HG03196 (cell line): ENCODE data around the gene PJA1.

Source experiments
- ATAC-seq: cut with Tn5 transposase; IDR thresholded peaks from one replicate; pipeline ENCODE4 v1.9.1; 2021; ENCODE audit not compliant: unreplicated experiment

Gene PJA1

DNA sequence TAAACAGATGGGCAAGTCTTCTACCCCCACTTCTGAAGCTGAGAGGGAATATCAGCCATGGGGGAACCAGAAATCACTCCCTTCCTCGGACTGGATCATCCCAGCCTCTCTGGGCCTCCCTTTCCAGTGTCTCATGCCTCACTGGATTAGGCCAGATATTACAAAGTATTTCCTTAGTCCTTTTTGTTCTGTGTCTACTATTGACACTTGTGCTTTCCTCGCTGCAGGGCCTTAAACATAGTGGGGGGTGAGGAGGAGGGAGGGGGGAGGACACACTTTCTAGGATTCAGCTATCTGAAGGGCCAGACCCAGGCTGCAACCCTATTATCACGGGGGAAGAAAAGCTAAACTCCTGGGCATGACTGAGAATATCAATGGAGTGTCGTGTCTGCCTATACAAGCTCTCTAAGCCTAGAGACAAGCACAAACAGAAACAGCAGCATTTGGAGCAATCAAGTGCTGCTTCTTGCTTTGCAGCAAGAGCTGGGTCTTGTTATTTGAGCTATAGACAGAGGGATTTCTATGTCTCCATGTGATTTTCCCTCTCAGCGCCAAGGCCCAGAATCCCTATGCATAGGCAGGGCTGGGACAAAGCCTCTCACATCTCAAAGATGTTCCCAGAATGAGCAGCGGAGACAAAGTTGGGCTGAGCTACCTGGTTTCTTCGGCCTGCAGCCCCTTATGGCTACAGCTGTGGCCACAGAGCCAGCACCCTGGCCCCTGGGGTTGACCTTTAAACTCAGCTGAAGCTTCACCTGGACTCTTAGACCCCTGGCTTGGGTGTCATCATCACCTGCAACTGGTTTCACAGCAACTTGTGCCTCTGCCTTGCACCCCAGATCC is 20.2 kb downstream of the PJA1 start:
- no peak for ATAC-seq

- ATAC-seq: no peak
Observed at GRCh38 chrX:69143530-69143929, 21.7 kb downstream of the PJA1 start.

DNA sequence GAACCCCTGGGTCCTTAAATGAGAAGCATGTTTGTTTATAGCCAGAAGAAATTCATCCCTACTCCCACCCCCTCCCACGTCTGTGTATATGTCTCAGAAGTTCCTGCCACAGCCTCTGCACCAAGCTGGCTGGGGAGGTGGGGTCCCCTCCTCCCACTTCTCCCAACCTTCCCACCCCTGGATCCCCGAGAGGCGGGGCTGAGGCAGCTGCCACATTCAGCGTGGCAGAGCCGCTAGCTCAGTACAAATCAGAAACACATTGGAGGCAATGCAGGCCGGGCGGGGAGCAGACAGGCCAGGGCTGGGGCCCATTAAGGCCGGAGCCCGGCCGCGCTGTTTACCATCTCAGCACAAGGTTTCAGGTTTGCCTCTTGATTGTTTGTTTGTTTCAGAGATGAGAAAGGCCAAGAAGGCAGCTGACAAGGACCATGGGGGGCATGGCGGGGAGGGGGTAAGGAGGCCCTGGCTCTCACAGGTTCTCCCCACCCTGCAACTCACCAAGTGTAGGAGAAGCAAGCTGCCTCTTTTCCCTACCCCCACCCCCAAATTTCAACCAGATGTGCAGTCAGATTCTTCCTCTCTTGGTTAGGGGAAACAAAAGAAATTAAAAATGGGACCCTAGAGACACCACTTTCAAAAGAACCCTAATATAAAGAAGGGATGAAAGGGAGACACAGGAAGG is 22.3 kb downstream of the PJA1 start:
- no peak for ATAC-seq

DNA sequence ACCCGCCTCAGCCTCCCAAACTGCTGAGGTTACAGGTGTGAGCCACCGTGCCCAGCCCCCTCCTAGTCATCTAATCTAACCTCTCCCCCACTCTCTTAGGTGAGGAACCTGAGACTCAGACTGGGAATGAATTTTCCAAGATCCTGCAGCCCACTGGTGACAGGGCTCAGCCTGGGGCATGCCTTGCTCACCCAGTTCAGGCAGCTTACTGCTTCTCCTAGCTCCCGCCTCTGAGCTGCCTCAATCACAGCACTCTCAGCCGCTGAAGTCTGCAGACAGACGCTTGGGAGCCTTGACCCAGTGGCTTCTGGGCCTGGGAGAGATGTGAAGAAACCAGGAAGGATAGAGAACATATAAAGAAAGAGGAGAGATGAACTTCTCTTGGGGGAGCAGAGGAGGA is 24.4 kb downstream of the PJA1 start:
- no peak for ATAC-seq

DNA sequence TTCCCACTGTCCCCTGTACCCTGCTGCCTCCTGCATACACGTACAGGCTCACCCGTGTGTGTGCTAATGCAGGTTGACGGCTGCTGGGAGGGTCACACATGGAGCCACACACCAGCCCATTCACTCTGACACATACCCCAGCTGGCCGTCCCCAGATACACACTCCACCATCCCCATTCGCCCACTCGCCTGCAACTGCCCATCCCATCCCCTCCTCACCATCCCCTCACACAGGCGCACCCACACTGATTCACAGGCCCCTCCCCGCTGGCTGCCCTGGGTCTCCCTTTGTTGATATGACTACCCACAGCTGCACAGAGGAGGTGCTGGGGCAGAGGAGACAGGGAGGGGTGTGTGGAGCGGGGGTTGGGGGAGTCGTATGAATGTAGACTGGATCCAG is 25.7 kb downstream of the PJA1 start:
- ATAC-seq: no peak

DNA sequence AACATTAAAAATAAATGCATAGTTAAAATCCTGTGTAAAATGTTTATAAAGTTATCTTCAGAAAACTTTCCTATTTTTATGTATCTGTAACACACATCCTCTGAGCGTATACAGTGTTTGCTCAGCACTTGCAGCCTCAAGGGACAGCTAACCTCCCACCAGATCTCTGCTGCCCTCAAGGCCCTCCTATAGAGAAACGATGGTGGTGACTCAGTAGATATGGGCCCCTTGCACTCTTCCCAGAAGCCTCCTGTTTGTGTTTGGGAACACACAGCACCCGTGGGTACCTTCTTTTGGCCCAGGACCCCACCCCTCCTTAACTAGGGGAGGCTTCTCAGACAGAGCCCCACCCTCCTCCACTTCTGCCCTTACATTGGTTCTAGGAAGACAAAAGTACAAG is 26.7 kb downstream of the PJA1 start:
- ATAC-seq: no peak

DNA sequence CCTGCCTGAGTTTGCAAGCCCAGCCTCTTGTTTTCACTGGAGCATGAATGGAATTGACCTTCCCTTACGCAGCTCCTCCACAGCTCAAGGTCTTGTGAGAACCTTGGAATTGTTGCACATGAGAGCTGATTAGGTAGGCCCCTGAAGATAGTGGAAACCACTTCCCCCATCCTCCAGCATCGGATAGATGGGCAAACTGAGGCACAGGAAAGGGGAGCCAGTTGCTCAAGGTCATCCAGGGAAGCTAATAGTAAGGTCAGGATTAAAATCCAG is 27.2 kb downstream of the PJA1 start:
- no peak for ATAC-seq

DNA sequence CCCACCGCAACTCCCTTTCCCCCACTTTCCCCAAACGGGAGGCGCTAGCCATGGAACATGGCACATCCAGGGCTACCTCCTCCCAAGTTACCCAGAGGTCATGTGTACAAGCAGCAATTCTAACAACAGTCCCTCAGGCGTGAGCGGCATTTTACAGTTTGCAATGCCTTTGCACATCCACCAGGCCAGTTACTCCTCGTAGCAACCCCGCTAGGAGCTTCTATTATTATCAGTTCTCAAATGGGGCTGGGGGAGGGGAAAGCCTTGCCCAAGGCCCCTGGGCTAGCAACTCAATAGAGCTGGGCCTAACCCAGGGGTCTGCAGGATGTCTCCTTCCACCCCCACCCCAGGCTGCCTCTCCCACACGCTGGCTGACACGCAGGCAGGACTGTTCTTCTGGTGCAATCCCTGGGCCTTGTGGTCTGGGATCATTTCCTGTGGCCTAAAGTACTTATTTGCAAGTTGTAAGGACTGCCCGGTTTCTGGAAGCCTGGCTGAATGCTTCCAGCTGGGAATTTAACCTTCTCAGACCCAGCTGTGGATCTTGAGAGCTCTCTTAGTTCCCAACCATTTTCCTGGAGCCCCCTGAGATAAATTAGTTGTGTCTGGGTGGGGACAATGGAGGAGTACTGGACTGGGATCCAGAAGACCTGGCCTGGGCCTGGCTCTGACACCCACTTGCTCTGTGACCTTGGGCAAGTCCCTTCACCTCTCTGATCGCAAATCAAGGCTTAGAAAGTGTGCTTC is 27.7 kb downstream of the PJA1 start:
- ATAC-seq: no peak

- ATAC-seq: no peak
Observed at GRCh38 chrX:69136546-69137331, 28.5 kb downstream of the PJA1 start.

DNA sequence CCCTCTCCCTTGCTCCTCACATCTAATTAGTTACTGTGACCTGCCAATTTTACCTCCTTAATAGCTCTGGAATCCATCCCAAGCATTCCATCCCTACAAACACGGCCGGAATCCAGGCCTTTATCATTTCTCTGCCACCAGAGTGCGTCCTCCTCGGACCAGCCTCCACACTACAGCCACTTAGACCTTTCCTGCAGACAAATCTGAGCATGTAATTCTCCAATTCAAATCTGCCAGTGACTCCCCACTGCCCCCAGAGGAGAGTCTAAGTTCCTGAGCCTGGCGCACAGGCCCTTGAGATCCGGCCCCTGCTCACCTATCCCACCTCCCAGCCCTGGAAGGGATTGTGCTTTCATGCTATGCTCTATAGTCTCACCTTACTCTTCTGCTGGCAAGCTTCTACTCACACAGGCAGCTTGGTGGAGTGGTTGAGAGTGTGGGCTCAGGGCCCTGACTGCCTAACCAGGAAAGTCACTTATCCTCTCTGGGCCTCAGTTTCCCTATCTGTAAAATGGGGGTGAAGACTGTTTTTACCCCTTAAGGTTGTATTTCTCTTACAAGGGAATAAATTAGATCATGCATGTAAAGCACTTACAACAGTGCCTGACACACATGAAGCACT is 31.2 kb downstream of the PJA1 start:
- no peak for ATAC-seq

- no peak for ATAC-seq
Observed at GRCh38 chrX:69131886-69132285, 33.4 kb downstream of the PJA1 start.

GRCh38 chrX:69130439-69130838 is 34.8 kb downstream of the PJA1 start:
- ATAC-seq: no peak

DNA sequence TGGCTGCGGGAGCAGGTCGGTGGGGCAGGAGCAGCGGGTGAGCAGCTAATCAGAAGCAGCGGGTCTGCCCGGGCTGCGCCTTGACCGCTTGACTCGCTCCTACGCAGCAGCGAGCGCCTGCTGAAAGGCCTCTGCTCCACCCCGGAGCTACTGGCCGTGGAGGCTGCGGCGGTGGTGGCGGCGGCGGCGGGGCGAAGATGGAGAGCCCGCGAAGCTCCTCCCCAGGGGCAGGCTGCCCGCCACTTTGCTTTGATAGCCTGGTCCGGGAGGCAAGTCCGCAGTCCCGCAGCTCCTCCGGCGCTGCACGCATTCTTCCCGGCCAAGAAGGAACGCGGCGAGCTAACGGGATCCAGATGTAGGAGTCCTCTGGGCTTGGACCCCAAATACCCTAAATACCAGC is 36.7 kb downstream of the PJA1 start:
- ATAC-seq: no peak

DNA sequence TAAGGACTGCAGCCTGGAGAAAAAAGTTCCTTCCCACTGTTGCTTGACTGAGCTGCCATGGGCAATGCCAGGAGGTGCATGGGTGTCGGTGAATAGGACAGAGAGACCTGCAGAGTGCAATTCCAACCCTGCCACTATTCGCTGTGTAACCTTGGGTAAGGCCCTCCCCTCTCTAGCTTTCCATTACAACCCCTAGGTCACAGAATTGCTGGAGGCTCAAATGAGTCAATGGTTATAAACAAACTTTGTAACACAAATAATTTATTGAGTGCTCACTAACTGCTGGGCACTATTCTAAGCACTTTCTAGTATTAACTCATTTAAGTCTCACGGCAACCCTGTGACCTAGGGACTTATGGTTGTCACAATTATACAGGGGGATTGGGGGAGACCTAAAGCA is 37.8 kb downstream of the PJA1 start:
- ATAC-seq: no peak

GRCh38 chrX:69126642-69127041 is 38.6 kb downstream of the PJA1 start:
- ATAC-seq: no peak

DNA sequence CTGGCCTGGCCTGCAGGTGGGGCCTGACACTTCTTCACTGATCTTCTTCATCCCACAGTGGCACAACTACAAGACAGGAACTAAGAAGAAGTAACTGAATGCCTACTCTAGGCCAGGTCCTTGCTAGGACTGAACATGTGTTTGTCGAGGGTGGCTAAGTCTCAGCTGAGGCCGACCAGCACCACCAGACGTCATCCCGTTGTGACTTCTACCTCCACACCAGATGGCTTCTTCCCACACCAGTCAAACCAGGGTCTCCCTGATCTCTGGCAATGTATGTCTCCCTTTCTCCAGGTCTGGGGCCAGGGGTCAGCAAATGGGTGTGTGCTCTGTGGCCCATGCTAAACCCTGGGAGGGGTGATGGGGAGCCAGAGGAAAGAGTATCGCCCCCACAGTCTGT is 40.2 kb downstream of the PJA1 start:
- no peak for ATAC-seq

- no peak for ATAC-seq
Observed at GRCh38 chrX:69124108-69124507, 41.1 kb downstream of the PJA1 start.

- no peak for ATAC-seq
Observed at GRCh38 chrX:69123481-69123880, 41.8 kb downstream of the PJA1 start.

DNA sequence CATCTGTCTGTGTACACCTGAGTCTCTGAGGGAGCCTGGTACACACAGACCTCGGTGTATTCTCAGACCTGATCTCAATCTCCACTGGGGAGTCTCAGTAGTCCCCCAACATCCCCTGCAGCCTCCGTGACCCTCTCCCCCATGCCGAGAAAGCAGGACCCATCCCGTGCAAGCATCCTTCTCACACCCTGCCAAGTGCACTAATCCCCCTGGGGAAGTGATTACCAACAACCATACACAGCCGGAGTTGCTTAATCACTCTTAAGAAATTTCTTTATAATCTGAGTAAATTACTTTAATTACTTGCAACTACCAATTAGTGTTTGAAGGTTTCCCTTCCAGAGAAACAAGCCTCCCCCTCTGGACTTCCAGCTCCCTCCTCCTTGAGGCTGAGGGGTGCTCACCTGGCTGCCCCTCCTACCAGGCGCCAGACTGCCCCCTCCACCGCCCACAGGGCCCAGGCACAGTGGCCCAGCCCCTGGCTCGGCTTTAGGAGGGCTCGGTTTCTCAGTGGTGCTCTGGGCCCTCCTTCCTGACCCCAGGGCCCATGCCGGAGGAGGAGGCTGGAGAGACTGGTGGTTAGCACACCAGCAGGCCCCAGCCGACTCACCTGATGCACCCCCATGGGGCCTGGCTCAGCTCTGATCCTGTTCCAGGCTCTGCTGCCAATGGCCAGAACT is 43.8 kb downstream of the PJA1 start:
- ATAC-seq: no peak

GRCh38 chrX:69120476-69120875 is 44.8 kb downstream of the PJA1 start:
- ATAC-seq: no peak
